ENCODE results near the gene COL23A1.

DNA sequence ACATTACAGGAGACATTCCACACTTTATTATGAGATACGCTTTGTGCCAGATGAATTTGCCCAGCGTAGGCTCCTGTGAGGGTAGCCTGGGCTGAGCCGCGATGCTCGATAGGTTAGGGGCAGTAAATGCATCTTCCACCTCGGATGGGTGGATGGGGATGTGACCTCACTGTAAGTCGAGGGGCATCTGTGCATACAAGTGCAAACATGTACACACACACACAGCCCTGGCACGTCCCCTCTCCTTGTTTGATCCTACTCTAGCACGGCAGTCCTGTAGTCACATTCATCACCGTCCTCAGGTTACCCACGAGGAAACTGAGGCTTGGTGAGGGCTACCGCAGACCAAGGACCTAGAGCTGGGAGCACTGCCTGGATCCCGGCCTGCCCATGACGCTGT, 166.8 kb downstream of the COL23A1 start:
- no peak for TF ChIP-seq POLR2AphosphoS5 (IDR thresholded peaks at IDR 0.05; ENCODE audit: low read depth, low read length)
- TF ChIP-seq ASH2L (IDR thresholded peaks at IDR 0.05; ENCODE audit: low read length): no peak
- TF ChIP-seq SIN3A (conservative IDR thresholded peaks at IDR 0.05 in 1 of 2, IDR thresholded peaks at IDR 0.05 in 1 of 2; ENCODE audit: low read depth in 1 of 2, low read length in 2 of 2): no peak
- no peak for TF ChIP-seq RBBP5 (IDR thresholded peaks at IDR 0.05; ENCODE audit: borderline replicate concordance, low read depth, low read length)
- TF ChIP-seq EZH2 (IDR thresholded peaks at IDR 0.05; ENCODE audit: low read depth, low read length, severe bottlenecking): no peak
- TF ChIP-seq CHD1 (IDR thresholded peaks at IDR 0.05; ENCODE audit: low read depth, low read length): no peak
- TF ChIP-seq EP300 (IDR thresholded peaks at IDR 0.05; ENCODE audit: borderline replicate concordance in 1 of 2, low read depth in 2 of 2, low read length in 2 of 2): no peak
- no peak for TF ChIP-seq HDAC6 (IDR thresholded peaks at IDR 0.05; ENCODE audit: low read depth, low read length)
- TF ChIP-seq CREB1 (IDR thresholded peaks at IDR 0.05): no peak
- TF ChIP-seq, protein P1, sequence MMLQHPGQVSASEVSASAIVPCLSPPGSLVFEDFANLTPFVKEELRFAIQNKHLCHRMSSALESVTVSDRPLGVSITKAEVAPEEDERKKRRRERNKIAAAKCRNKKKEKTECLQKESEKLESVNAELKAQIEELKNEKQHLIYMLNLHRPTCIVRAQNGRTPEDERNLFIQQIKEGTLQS (IDR thresholded peaks at IDR 0.05; ENCODE audit: insufficient read depth, low read depth, low read length): no peak
- TF ChIP-seq, protein P2, sequence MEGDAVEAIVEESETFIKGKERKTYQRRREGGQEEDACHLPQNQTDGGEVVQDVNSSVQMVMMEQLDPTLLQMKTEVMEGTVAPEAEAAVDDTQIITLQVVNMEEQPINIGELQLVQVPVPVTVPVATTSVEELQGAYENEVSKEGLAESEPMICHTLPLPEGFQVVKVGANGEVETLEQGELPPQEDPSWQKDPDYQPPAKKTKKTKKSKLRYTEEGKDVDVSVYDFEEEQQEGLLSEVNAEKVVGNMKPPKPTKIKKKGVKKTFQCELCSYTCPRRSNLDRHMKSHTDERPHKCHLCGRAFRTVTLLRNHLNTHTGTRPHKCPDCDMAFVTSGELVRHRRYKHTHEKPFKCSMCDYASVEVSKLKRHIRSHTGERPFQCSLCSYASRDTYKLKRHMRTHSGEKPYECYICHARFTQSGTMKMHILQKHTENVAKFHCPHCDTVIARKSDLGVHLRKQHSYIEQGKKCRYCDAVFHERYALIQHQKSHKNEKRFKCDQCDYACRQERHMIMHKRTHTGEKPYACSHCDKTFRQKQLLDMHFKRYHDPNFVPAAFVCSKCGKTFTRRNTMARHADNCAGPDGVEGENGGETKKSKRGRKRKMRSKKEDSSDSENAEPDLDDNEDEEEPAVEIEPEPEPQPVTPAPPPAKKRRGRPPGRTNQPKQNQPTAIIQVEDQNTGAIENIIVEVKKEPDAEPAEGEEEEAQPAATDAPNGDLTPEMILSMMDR (IDR thresholded peaks at IDR 0.05; ENCODE audit: control extremely low read depth in 1 of 3, insufficient read depth in 1 of 3, low read depth in 1 of 3, low read length in 3 of 3): no peak
- TF ChIP-seq YY1 (IDR thresholded peaks at IDR 0.05; ENCODE audit: low read depth, low read length): no peak
- no peak for TF ChIP-seq NRF1 (IDR thresholded peaks at IDR 0.05; ENCODE audit: low read depth, low read length)

Data from H1 (cell line).